GM21737 (cell line): ENCODE data around the gene RAB40C.

Experiments
- ATAC-seq: cut with Tn5 transposase; IDR thresholded peaks from one replicate; pipeline ENCODE4 v1.9.1; 2021; ENCODE audit warnings: mild to moderate bottlenecking, moderate library complexity; ENCODE audit not compliant: unreplicated experiment

Gene RAB40C

GRCh38 chr16:610513-611381 lies 20.9 kb downstream of the RAB40C start:
- ATAC-seq, result no peak

- ATAC-seq, result no peak
Observed at GRCh38 chr16:615122-615521, 25.3 kb downstream of the RAB40C start.

GRCh38 chr16:616733-617586 lies 27.1 kb downstream of the RAB40C start:
- no peak for ATAC-seq

GRCh38 chr16:617855-618254 lies 28.0 kb downstream of the RAB40C start:
- ATAC-seq, result no peak

- no peak for ATAC-seq
Observed at GRCh38 chr16:619476-620100, 29.7 kb downstream of the RAB40C start.

GRCh38 chr16:620700-621525 lies 31.0 kb downstream of the RAB40C start:
- ATAC-seq, result no peak

- ATAC-seq, result no peak
Observed at GRCh38 chr16:621526-622105, 31.8 kb downstream of the RAB40C start.

DNA sequence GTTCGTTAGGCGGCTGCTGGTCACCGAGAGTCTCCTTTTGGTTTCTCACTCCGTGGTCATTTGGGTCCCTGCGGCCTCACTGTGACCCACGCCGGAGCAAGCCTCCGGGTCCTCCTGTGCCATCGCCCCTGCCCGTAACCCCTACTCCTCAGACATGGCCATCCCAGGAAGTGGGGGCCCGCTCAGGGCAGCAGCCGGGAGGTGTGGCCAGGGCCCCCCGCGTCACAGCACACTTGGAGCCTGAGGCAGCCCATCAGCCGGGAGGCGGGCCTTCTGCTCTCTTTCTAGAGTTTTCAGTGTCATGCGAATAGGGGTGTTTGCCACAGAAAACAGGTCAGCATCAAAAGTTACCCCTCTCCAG lies 33.0 kb downstream of the RAB40C start:
- ATAC-seq, result no peak

- ATAC-seq, result no peak
Observed at GRCh38 chr16:624526-625070, 34.7 kb downstream of the RAB40C start.

- no peak for ATAC-seq
Observed at GRCh38 chr16:625117-625976, 35.5 kb downstream of the RAB40C start.

- ATAC-seq, result no peak
Observed at GRCh38 chr16:625977-626765, 36.3 kb downstream of the RAB40C start.

DNA sequence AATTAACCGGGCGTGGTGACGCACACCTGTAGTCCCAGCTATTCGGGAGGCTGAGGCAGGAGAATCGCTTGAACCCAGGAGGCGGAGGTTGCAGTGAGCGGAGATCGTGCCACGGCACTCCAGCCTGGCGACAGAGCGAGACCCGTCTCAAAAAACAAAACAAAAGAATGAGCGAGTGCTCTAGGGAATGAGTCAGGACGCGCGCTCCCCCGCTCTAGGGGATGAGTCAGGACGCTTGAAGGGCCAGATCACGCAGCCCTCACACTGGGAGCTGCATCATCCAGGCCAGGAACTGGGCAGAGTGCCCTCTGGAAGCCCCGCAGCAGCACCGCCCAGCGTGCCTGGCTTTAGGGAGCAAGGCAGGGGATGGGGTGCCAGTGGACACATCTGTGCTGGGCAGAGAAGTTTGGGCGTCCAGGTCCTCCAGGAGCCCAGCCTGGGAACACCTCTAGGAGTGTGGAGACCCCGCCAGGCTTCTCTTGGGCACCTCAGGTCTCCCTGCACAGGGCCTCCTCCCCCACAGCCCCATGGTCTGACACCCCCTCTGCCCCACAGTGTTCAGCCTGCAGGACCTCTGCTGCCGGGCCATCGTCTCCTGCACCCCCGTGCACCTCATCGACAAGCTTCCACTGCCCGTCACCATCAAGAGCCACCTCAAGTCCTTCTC lies 37.1 kb downstream of the RAB40C start:
- ATAC-seq, result no peak

DNA sequence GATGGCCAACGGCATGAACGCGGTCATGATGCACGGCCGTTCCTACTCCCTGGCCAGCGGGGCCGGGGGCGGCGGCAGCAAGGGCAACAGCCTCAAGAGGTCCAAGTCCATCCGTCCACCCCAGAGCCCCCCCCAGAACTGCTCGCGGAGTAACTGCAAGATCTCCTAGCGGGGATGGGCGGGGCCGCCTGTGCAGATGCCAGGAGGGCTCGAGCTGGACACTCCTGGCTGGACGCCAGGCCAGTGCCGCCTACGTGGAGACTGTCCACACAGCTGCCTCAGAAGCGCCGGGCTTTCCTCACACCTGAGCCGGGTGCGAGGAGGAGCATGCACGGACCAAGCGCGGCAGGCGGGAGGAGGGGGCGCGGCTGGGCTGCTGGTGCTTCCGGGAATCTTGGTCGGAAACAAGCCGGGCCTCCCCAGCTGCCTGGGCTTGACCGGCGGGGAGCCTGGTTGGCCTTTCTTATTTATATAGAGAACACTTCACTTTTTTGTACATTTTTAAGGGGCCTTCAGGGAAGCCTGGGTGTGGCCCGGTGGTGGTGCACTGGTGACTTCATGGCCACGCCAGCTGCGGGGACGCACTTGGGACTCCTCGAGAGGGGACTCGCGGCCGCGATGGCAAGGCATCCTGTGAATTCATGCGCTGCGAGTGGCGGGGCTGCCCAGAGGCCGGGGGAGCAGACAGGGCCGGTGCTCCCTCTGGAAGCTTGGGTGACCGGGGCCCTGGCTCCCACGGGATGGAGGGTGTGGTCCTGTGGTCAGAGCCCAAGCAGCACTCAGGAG lies 37.8 kb downstream of the RAB40C start:
- ATAC-seq, result no peak

- ATAC-seq, result no peak
Observed at GRCh38 chr16:628321-629061, 38.6 kb downstream of the RAB40C start.

DNA sequence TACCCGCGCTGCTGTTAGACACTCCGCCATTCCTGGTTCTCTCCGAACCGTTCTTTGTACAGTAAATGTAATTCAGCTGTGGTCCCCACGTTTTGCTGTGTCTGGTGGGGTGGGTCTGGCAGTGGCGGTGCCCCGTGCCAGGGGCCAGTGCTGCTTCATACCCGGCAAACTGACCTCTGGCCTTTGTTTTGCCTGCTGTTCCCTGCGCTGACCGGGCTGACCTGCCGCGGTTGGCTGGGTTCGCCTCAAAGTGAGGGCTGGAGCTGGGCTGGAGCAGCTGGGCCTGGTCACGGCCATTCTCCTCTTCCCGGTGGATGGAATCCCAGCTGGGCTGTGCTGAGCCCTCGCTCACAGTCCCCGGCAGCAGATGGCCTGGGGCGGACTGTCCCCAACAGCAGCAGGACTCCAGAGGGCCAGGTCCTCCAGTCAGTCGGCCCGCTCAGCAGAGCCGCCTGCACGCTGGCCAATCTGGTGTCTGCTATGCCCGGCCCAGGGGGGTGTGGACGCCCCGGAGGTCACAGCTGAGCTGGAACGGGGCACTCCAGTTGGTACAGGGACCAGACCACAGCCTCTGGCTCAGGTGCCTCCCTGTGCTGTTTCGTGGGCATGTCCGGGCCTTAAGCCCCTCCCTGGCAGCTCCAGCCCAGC lies 39.4 kb downstream of the RAB40C start:
- no peak for ATAC-seq

GRCh38 chr16:629833-630248 lies 40.0 kb downstream of the RAB40C start:
- no peak for ATAC-seq
